Colonic mucosa (tissue), 4 donors: ENCODE results near the gene RBP5. TPM values are rescaled to one million over a fixed set of nuclear protein-coding genes. Genes with fewer than 3 reads are reported as not detected.

Source experiments
- DNase-seq: peaks from one replicate; pipeline ENCODE4 v3.0.0-alpha.2; 2020
- H3K27ac ChIP-seq: fragments of 200-600 bp; one replicate; pipeline ENCODE4 v1.8.0; 2021
- H3K27me3 ChIP-seq: fragments of 200-600 bp; one replicate; pipeline ENCODE4 v1.8.0; 2021
- H3K36me3 ChIP-seq: fragments of 200-600 bp; one replicate; pipeline ENCODE4 v1.8.0; 2021
- H3K4me1 ChIP-seq: fragments of 200-600 bp; one replicate; pipeline ENCODE4 v1.8.0; 2021; ENCODE audit warnings: mild to moderate bottlenecking
- H3K4me3 ChIP-seq: fragments of 200-600 bp; one replicate; pipeline ENCODE4 v1.8.0; 2021
- H3K9ac ChIP-seq, 2 donors: one replicate each; pipeline ENCODE4 v1.7.0; 2013; ENCODE audit warnings: control low read depth in 2 of 2, low read depth in 2 of 2, low read length in 2 of 2
- H3K9me3 ChIP-seq: fragments of 200-600 bp; one replicate; pipeline ENCODE4 v1.8.0; 2021
- CTCF ChIP-seq: fragments of 200-600 bp; IDR thresholded peaks from one replicate; pipeline ENCODE4 v1.8.0; 2022; ENCODE audit warnings: antibody characterized with exemption, mild to moderate bottlenecking
- intact Hi-C: fragments of 100-400 bp; cut with DNase I; formaldehyde crosslinking; loops from one replicate; pipeline ENCODE4 v1.14.1; 2022
- total RNA-seq, 2 donors: library from RNA; stranded (reverse); fragmentation: NEBNext Ultra II Directional in 1 of 2; extraction: Animal tissue kit (Norgen Biotek cat#: 25700) in 1 of 2; gene quantifications; one replicate each; pipeline ENCODE4 v1.2.1, GENCODE V29; 2021
- donor health status: healthy.
- donor health status: DM: no; HTN: no; CAD: no.
- donor health status: DM: no; HTN: no; CAD: no.

RBP5 gene
- total RNA-seq, 2 donors from 2014 or later = 2.4 to 3.7 TPM

DNA sequence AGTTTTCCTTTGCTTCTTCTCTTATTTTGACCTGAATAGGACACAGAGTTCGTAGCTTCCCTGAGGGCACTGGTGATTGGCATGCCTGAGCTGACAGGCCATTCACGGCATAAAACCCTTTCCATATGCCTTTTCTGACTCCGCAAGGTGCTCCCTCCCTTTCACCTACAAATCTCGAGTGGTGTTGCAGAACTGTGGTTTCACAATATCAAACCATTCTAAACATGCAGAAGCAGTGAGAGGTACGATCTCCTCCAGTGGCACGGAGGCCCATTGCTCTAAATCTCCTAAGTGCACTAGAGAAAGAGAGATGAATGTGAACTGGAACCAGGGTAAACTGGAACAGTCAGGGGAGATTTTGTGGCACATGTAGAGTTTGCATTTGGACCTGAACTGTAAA, 25.4 kb upstream of the RBP5 start:
- Histone ChIP-seq H3K27me3 (no peaks in the 10 kb centered on the region), H3K27ac (no peak overlapping the region), H3K9me3 (no peaks in the 10 kb centered on the region), H3K36me3 (no peaks in the 10 kb centered on the region), H3K4me3 (no peak overlapping the region), H3K4me1 (no peaks in the 10 kb centered on the region), H3K9ac (no peak overlapping the region)
- intact Hi-C loops = no loop called here
- TF ChIP-seq CTCF = no peak
- no peak for DNase-seq

DNA sequence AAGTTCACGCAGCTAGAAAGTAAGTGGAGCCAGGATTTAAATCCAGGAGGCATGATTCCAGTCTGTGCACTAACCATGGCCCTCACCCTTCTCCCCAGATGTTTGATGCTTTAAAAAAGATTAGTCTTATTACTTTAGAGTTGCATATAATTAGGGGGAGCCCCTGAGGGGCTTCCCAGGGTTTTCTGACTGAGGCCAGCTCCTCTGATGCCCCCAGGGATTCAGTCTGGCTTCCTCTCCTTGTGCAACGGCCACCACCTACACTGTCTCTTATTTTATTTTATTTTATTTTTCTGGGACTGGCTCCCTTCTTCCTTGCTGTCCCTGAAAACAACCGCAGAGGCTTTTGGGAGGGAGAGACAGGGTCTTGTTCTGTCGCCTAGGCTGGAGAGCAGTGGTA, 24.1 kb upstream of the RBP5 start:
- DNase-seq = no peak
- Histone ChIP-seq H3K9me3 (no peaks in the 10 kb centered on the region), H3K27me3 (no peaks in the 10 kb centered on the region), H3K9ac (no peak overlapping the region), H3K4me3 (no peak overlapping the region), H3K4me1 (no peaks in the 10 kb centered on the region), H3K36me3 (no peaks in the 10 kb centered on the region), H3K27ac (no peak overlapping the region)
- intact Hi-C loops = no loop called here
- TF ChIP-seq CTCF = no peak

- no peak for TF ChIP-seq CTCF
- no peaks in the 10 kb centered on the region for H3K36me3 ChIP-seq
- H3K4me1 ChIP-seq = no peaks in the 10 kb centered on the region
- intact Hi-C loops = no loop called here
- H3K9me3 ChIP-seq = no peaks in the 10 kb centered on the region
- DNase-seq = no peak
- no peak overlapping the region for H3K27ac ChIP-seq
- H3K27me3 ChIP-seq = no peaks in the 10 kb centered on the region
- H3K9ac ChIP-seq = no peak overlapping the region
- no peak overlapping the region for H3K4me3 ChIP-seq
These were observed 22.8 kb upstream of the RBP5 start for GRCh38 chr12:7151532-7151931.

GRCh38 chr12:7150841-7151240, 22.2 kb upstream of the RBP5 start:
- Histone ChIP-seq H3K36me3 (no peaks in the 10 kb centered on the region), H3K27me3 (no peaks in the 10 kb centered on the region), H3K27ac (no peak overlapping the region), H3K9me3 (no peaks in the 10 kb centered on the region), H3K4me3 (no peak overlapping the region), H3K9ac (no peak overlapping the region), H3K4me1 (no peaks in the 10 kb centered on the region)
- no peak for DNase-seq
- intact Hi-C loops = no loop called here
- TF ChIP-seq CTCF = no peak

DNA sequence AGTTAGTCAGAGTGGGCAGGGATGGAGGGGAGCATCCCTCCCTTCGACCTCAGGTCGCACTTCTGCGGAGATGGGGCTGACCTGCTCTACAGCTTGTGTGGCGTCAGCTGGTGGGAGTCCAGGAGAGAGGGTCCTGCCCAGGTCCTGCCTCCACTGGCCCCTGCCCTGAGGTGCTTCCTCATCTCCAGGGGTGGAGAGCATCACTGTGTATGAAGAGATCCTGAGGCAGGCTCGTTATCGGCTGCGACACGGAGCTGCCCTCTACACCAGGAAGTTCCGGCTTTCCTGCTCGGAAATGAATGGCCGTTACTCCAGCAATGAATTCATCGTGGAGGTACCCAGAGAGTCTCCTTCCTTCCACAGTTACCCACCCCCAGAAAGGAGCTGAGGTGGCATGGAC, 21.7 kb upstream of the RBP5 start:
- no peaks in the 10 kb centered on the region for H3K4me1 ChIP-seq
- H3K36me3 ChIP-seq = no peaks in the 10 kb centered on the region
- no peak overlapping the region for H3K4me3 ChIP-seq
- H3K9me3 ChIP-seq = no peaks in the 10 kb centered on the region
- H3K27me3 ChIP-seq = no peaks in the 10 kb centered on the region
- no peak for DNase-seq
- no peak overlapping the region for H3K27ac ChIP-seq
- no peak for TF ChIP-seq CTCF
- H3K9ac ChIP-seq = no peak overlapping the region
- intact Hi-C loops = no loop called here

- no peak overlapping the region for H3K4me3 ChIP-seq
- H3K27ac ChIP-seq = no peak overlapping the region
- no peaks in the 10 kb centered on the region for H3K27me3 ChIP-seq
- no peak overlapping the region for H3K9ac ChIP-seq
- no peak for TF ChIP-seq CTCF
- H3K9me3 ChIP-seq = no peaks in the 10 kb centered on the region
- no peaks in the 10 kb centered on the region for H3K4me1 ChIP-seq
- intact Hi-C loops = no loop called here
- no peak for DNase-seq
- no peaks in the 10 kb centered on the region for H3K36me3 ChIP-seq
These were observed 18.2 kb upstream of the RBP5 start for GRCh38 chr12:7146906-7147305.
